GM23338 (cell line): ENCODE results near the gene SNRNP25.

Experiments
- CREB1 ChIP-seq: fragments of 250-450 bp; sonication (Bioruptor Pico); IDR thresholded peaks from 2 replicates; pipeline ENCODE4 v1.5.0; 2020; ENCODE audit warnings: low read depth, mild to moderate bottlenecking, moderate library complexity
- EZH2 ChIP-seq: fragments of 200-600 bp; sonication (generic); IDR thresholded peaks from one replicate; pipeline ENCODE4 v1.8.0; 2017; ENCODE audit warnings: antibody characterized with exemption, mild to moderate bottlenecking, low read depth; ENCODE audit not compliant: unreplicated experiment
- EZH2phosphoT487 ChIP-seq: fragments of 200-600 bp; sonication (generic); IDR thresholded peaks from one replicate; pipeline ENCODE4 v1.8.1; 2018; ENCODE audit warnings: antibody characterized with exemption; ENCODE audit not compliant: unreplicated experiment
- JUNB ChIP-seq: IDR thresholded peaks from one replicate; pipeline ENCODE4 v1.6.1; 2016; ENCODE audit warnings: antibody characterized with exemption; ENCODE audit not compliant: unreplicated experiment
- POLR2AphosphoS5 ChIP-seq: IDR thresholded peaks from 2 replicates; pipeline ENCODE4 v1.6.1; 2016; ENCODE audit warnings: antibody characterized with exemption, low read depth
- TF ChIP-seq, protein P1 (sequence below), 2 experiments: fragments of 200-600 bp in 1 of 2; sonication (generic) in 1 of 2; conservative IDR thresholded peaks; 2 replicates each; pipeline versions ENCODE4 v1.5.1 to v1.6.1; 2016 to 2017; ENCODE audit warnings: antibody characterized with exemption in 2 of 2, low read depth in 2 of 2, mild to moderate bottlenecking in 2 of 2, moderate library complexity in 1 of 2
- TF ChIP-seq, protein P2 (sequence below): IDR thresholded peaks from one replicate; pipeline ENCODE4 v1.6.1; 2018; ENCODE audit warnings: antibody characterized with exemption; ENCODE audit not compliant: unreplicated experiment
- TF ChIP-seq, protein P3 (sequence below): fragments of 250-450 bp; sonication (Bioruptor Pico); IDR thresholded peaks from 2 replicates; pipeline ENCODE4 v1.5.0; 2020; ENCODE audit warnings: mild to moderate bottlenecking, moderate library complexity

DNA sequence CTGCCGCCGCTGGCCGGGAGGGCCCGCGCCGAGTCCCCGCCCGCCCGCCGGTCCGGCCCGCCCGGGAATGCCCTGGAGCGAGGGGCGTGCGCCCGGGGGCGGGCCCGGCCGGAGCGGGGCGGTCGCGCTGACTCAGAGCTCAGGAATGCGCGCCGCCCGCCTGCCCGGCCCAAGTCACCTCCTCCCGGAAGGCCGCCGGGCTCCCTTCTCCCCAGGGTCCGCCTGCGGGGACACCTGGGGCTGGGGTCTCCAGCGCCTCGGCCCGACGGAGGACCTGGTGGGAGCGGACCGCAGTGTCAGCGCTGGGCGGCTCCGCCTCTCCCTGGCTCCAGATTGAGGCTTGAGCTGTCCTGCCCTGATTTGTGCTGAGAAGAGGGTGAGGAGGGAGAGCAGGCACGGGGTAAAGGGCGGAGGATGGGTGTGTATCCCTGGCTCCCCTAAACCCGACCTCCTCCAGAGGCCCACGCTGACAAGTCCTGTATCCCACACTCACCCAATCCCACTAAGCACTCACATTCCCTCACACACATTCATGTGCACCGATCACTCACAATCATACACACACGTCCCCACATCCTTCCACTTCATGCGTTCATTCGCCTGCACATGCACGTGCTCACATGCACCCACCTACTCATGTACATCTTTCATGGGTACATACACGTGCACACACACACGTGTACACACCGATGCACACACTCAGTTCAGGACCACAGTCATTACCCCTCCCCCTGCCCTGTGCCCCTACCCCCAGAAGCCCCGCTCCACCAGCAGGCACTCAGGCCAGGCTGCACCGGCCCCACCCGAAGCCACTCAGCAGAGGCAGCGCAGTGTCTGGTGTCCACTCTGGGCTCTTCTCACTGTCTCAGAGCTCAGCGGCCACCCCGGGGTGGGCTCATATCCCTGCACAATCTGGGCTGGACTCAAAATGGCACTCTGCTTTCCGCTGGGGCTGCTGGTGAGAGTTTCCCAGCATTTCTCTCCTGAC, 19.2 kb downstream of the SNRNP25 start, which contains the start of gene RHBDF1:
- TF ChIP-seq, protein P1, sequence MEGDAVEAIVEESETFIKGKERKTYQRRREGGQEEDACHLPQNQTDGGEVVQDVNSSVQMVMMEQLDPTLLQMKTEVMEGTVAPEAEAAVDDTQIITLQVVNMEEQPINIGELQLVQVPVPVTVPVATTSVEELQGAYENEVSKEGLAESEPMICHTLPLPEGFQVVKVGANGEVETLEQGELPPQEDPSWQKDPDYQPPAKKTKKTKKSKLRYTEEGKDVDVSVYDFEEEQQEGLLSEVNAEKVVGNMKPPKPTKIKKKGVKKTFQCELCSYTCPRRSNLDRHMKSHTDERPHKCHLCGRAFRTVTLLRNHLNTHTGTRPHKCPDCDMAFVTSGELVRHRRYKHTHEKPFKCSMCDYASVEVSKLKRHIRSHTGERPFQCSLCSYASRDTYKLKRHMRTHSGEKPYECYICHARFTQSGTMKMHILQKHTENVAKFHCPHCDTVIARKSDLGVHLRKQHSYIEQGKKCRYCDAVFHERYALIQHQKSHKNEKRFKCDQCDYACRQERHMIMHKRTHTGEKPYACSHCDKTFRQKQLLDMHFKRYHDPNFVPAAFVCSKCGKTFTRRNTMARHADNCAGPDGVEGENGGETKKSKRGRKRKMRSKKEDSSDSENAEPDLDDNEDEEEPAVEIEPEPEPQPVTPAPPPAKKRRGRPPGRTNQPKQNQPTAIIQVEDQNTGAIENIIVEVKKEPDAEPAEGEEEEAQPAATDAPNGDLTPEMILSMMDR (conservative IDR thresholded peaks at IDR 0.05; ENCODE audit: low read depth in 2 of 2) = no peak
- TF ChIP-seq EZH2 (no peak), EZH2phosphoT487 (no peak), POLR2AphosphoS5 (no peak), CREB1 (no peak), JUNB (no peak)
- TF ChIP-seq, protein P2, sequence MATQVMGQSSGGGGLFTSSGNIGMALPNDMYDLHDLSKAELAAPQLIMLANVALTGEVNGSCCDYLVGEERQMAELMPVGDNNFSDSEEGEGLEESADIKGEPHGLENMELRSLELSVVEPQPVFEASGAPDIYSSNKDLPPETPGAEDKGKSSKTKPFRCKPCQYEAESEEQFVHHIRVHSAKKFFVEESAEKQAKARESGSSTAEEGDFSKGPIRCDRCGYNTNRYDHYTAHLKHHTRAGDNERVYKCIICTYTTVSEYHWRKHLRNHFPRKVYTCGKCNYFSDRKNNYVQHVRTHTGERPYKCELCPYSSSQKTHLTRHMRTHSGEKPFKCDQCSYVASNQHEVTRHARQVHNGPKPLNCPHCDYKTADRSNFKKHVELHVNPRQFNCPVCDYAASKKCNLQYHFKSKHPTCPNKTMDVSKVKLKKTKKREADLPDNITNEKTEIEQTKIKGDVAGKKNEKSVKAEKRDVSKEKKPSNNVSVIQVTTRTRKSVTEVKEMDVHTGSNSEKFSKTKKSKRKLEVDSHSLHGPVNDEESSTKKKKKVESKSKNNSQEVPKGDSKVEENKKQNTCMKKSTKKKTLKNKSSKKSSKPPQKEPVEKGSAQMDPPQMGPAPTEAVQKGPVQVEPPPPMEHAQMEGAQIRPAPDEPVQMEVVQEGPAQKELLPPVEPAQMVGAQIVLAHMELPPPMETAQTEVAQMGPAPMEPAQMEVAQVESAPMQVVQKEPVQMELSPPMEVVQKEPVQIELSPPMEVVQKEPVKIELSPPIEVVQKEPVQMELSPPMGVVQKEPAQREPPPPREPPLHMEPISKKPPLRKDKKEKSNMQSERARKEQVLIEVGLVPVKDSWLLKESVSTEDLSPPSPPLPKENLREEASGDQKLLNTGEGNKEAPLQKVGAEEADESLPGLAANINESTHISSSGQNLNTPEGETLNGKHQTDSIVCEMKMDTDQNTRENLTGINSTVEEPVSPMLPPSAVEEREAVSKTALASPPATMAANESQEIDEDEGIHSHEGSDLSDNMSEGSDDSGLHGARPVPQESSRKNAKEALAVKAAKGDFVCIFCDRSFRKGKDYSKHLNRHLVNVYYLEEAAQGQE = no peak
- TF ChIP-seq, protein P3, sequence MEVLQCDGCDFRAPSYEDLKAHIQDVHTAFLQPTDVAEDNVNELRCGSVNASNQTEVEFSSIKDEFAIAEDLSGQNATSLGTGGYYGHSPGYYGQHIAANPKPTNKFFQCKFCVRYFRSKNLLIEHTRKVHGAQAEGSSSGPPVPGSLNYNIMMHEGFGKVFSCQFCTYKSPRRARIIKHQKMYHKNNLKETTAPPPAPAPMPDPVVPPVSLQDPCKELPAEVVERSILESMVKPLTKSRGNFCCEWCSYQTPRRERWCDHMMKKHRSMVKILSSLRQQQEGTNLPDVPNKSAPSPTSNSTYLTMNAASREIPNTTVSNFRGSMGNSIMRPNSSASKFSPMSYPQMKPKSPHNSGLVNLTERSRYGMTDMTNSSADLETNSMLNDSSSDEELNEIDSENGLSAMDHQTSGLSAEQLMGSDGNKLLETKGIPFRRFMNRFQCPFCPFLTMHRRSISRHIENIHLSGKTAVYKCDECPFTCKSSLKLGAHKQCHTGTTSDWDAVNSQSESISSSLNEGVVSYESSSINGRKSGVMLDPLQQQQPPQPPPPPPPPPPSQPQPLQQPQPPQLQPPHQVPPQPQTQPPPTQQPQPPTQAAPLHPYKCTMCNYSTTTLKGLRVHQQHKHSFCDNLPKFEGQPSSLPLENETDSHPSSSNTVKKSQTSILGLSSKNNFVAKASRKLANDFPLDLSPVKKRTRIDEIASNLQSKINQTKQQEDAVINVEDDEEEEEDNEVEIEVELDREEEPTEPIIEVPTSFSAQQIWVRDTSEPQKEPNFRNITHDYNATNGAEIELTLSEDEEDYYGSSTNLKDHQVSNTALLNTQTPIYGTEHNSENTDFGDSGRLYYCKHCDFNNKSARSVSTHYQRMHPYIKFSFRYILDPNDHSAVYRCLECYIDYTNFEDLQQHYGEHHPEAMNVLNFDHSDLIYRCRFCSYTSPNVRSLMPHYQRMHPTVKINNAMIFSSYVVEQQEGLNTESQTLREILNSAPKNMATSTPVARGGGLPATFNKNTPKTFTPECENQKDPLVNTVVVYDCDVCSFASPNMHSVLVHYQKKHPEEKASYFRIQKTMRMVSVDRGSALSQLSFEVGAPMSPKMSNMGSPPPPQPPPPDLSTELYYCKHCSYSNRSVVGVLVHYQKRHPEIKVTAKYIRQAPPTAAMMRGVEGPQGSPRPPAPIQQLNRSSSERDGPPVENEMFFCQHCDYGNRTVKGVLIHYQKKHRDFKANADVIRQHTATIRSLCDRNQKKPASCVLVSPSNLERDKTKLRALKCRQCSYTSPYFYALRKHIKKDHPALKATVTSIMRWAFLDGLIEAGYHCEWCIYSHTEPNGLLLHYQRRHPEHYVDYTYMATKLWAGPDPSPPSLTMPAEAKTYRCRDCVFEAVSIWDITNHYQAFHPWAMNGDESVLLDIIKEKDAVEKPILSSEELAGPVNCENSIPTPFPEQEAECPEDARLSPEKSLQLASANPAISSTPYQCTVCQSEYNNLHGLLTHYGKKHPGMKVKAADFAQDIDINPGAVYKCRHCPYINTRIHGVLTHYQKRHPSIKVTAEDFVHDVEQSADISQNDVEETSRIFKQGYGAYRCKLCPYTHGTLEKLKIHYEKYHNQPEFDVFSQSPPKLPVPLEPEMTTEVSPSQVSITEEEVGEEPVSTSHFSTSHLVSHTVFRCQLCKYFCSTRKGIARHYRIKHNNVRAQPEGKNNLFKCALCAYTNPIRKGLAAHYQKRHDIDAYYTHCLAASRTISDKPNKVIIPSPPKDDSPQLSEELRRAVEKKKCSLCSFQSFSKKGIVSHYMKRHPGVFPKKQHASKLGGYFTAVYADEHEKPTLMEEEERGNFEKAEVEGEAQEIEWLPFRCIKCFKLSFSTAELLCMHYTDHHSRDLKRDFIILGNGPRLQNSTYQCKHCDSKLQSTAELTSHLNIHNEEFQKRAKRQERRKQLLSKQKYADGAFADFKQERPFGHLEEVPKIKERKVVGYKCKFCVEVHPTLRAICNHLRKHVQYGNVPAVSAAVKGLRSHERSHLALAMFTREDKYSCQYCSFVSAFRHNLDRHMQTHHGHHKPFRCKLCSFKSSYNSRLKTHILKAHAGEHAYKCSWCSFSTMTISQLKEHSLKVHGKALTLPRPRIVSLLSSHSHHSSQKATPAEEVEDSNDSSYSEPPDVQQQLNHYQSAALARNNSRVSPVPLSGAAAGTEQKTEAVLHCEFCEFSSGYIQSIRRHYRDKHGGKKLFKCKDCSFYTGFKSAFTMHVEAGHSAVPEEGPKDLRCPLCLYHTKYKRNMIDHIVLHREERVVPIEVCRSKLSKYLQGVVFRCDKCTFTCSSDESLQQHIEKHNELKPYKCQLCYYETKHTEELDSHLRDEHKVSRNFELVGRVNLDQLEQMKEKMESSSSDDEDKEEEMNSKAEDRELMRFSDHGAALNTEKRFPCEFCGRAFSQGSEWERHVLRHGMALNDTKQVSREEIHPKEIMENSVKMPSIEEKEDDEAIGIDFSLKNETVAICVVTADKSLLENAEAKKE (CRISPR knock-in tag) = no peak
